GM13977 (cell line): ENCODE results near the gene NF1.
"Not testable (repeated sequence)": the region's sequence is repeated elsewhere in the genome, so short reads cannot be mapped to it uniquely, and the experiment has no call there.

Source experiments
- DNase-seq: peaks from one replicate; pipeline ENCODE4 v3.0.0; 2012; ENCODE audit warnings: low spot score
- CTCF ChIP-seq: IDR thresholded peaks from 2 replicates; pipeline ENCODE4 v1.5.1; 2012; ENCODE audit warnings: mild to moderate bottlenecking, control low read depth; ENCODE audit not compliant: insufficient read depth; ENCODE audit errors: extremely low read depth, missing control alignments
- in situ Hi-C: fragments of 300-500 bp; cut with MboI; formaldehyde crosslinking; loops from one replicate; pipeline ENCODE4 v1.12.0; 2022; ENCODE audit warnings: low sequenced_read_pairs, low pct_unique_long_range_greater_than_20kb, mixed read lengths, inconsistent platforms; ENCODE audit not compliant: unreplicated experiment

Gene NF1

DNA sequence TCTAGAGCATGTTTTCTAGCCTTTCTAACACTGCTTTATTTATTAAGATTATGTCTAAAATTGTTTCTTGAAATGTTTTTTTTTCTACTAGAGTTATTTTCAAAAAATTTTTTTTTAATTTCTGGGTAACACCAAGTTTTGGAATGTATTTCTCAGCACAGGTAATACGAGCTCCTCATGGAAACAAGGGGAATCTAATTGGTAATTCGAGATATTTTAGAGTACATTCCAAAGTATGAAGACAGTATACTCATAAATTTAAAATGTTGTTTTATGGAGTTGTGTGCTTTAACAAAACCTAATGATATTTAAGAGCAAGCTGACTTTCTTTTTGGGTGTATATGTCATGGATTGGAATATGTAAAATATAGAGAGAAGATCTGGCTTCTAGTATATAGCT is 159.9 kb downstream of the NF1 start:
- in situ Hi-C loops, result no loop called here
- TF ChIP-seq CTCF, result no peak
- no peak for DNase-seq

- no peak for DNase-seq
- TF ChIP-seq CTCF, result no peak
- in situ Hi-C loops, result no loop called here
Measured at GRCh38 chr17:31256936-31257335, 162.2 kb downstream of the NF1 start.

GRCh38 chr17:31260151-31260550 is 165.4 kb downstream of the NF1 start:
- no peak for DNase-seq
- TF ChIP-seq CTCF, result no peak
- in situ Hi-C loops, result loop anchor here (10.0 kb wide), 1 partner anchor 65 kb away; the partner anchor contains the start of gene EVI2A

GRCh38 chr17:31261601-31262000 is 166.8 kb downstream of the NF1 start:
- in situ Hi-C loops, result loop anchor here (10.0 kb wide), 1 partner anchor 63 kb away; the partner anchor contains the start of gene EVI2A
- TF ChIP-seq CTCF, result no peak
- no peak for DNase-seq

GRCh38 chr17:31262923-31263322 is 168.1 kb downstream of the NF1 start:
- not testable (repeated sequence) for DNase-seq
- in situ Hi-C loops, result loop anchor here (10.0 kb wide), 1 partner anchor 62 kb away; the partner anchor contains the start of gene EVI2A

DNA sequence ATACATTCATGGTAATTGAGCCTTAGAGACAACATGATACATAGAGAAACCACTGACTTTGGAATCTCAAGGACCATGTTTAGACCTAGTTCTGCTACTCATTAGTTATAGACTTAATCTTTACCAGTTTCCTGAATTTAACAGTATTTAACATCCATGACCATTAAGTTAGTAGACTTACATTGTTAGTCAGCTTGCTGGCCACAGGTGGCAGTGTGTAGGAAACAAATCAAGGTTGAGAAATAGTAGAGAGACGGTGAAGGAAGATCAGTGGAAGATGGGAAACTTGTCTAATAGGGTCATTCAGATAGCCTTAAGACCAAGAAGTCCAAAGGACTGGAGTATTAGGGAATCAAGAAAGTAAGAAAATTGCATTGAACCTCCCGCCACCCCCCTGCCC is 171.3 kb downstream of the NF1 start:
- no peak for TF ChIP-seq CTCF
- no peak for DNase-seq
- in situ Hi-C loops, result loop anchor here (10.0 kb wide), 1 partner anchor 59 kb away; the partner anchor contains the start of gene EVI2A

- no peak for DNase-seq
- in situ Hi-C loops, result loop anchor here (10.0 kb wide), 1 partner anchor 56 kb away; the partner anchor contains the start of gene EVI2A
- TF ChIP-seq CTCF, result no peak
Measured at GRCh38 chr17:31269036-31269577, 174.3 kb downstream of the NF1 start.
